Measurements from ENCODE around the gene PIGS.

Gene PIGS

GRCh38 chr17:28521311-28522085, 49.8 kb downstream of the PIGS start:
- no peaks in the 10 kb centered on the region for H3K36me3 Mint-ChIP-seq (ENCODE audit: low read depth)
- H3K4me3 Mint-ChIP-seq, result no peak overlapping the region
- no peak overlapping the region for H3K27ac Mint-ChIP-seq
- H3K4me1 Mint-ChIP-seq (ENCODE audit: low read depth), result no peaks in the 10 kb centered on the region
- H3K27me3 Mint-ChIP-seq, result no peaks in the 10 kb centered on the region
- H3K9me3 Mint-ChIP-seq, result no peaks in the 10 kb centered on the region

GRCh38 chr17:28520687-28521086, 50.6 kb downstream of the PIGS start:
- Mint-ChIP-seq H3K36me3 (ENCODE audit: low read depth) (no peaks in the 10 kb centered on the region), H3K27me3 (no peaks in the 10 kb centered on the region), H3K4me3 (no peak overlapping the region), H3K9me3 (no peaks in the 10 kb centered on the region), H3K4me1 (ENCODE audit: low read depth) (no peaks in the 10 kb centered on the region), H3K27ac (no peak overlapping the region)

- Mint-ChIP-seq H3K4me1 (ENCODE audit: low read depth) (no peaks in the 10 kb centered on the region), H3K36me3 (ENCODE audit: low read depth) (no peaks in the 10 kb centered on the region), H3K27me3 (no peaks in the 10 kb centered on the region), H3K9me3 (no peaks in the 10 kb centered on the region), H3K27ac (no peak overlapping the region), H3K4me3 (no peak overlapping the region)
These were observed 52.1 kb downstream of the PIGS start for GRCh38 chr17:28519236-28519635.

- Mint-ChIP-seq H3K4me3 (no peak overlapping the region), H3K27ac (no peak overlapping the region), H3K27me3 (no peaks in the 10 kb centered on the region), H3K9me3 (no peaks in the 10 kb centered on the region), H3K4me1 (ENCODE audit: low read depth) (no peaks in the 10 kb centered on the region), H3K36me3 (ENCODE audit: low read depth) (no peaks in the 10 kb centered on the region)
These were observed 52.7 kb downstream of the PIGS start for GRCh38 chr17:28518578-28518977.

GRCh38 chr17:28518132-28518531, 53.2 kb downstream of the PIGS start:
- Mint-ChIP-seq H3K4me1 (ENCODE audit: low read depth) (no peaks in the 10 kb centered on the region), H3K27me3 (no peaks in the 10 kb centered on the region), H3K9me3 (no peaks in the 10 kb centered on the region), H3K36me3 (ENCODE audit: low read depth) (no peaks in the 10 kb centered on the region), H3K27ac (no peak overlapping the region), H3K4me3 (no peak overlapping the region)

- H3K4me1 Mint-ChIP-seq (ENCODE audit: low read depth), result no peaks in the 10 kb centered on the region
- no peaks in the 10 kb centered on the region for H3K9me3 Mint-ChIP-seq
- H3K27me3 Mint-ChIP-seq, result no peaks in the 10 kb centered on the region
- no peak overlapping the region for H3K27ac Mint-ChIP-seq
- no peak overlapping the region for H3K4me3 Mint-ChIP-seq
- no peaks in the 10 kb centered on the region for H3K36me3 Mint-ChIP-seq (ENCODE audit: low read depth)
These were observed 55.8 kb downstream of the PIGS start for GRCh38 chr17:28515518-28515917.

- Mint-ChIP-seq H3K36me3 (ENCODE audit: low read depth) (no peaks in the 10 kb centered on the region), H3K27ac (no peak overlapping the region), H3K27me3 (peaks cover 5% of the 10 kb centered on the region), H3K4me1 (ENCODE audit: low read depth) (no peaks in the 10 kb centered on the region), H3K4me3 (no peak overlapping the region), H3K9me3 (no peaks in the 10 kb centered on the region)
These were observed 56.7 kb downstream of the PIGS start for GRCh38 chr17:28514561-28515002.

GRCh38 chr17:28513476-28513875, 57.8 kb downstream of the PIGS start:
- no peak overlapping the region for H3K4me3 Mint-ChIP-seq
- H3K9me3 Mint-ChIP-seq, result no peaks in the 10 kb centered on the region
- H3K27ac Mint-ChIP-seq, result no peak overlapping the region

GRCh38 chr17:28511858-28512461, 59.4 kb downstream of the PIGS start:
- no peaks in the 10 kb centered on the region for H3K36me3 Mint-ChIP-seq (ENCODE audit: low read depth)

More at GRCh38 chr17:28513476-28513875, 57.8 kb downstream of the PIGS start:
- Mint-ChIP-seq H3K36me3 (ENCODE audit: low read depth) (no peaks in the 10 kb centered on the region), H3K4me1 (ENCODE audit: low read depth) (no peaks in the 10 kb centered on the region), H3K27me3 (peaks cover 8% of the 10 kb centered on the region)

GRCh38 chr17:28509789-28510188, 61.5 kb downstream of the PIGS start:
- Mint-ChIP-seq H3K27me3 (peaks cover 14% of the 10 kb centered on the region), H3K4me3 (no peak overlapping the region), H3K27ac (no peak overlapping the region), H3K36me3 (ENCODE audit: low read depth) (no peaks in the 10 kb centered on the region), H3K4me1 (ENCODE audit: low read depth) (no peaks in the 10 kb centered on the region), H3K9me3 (no peaks in the 10 kb centered on the region)

More at GRCh38 chr17:28511858-28512461, 59.4 kb downstream of the PIGS start:
- no peaks in the 10 kb centered on the region for H3K9me3 Mint-ChIP-seq
- H3K4me1 Mint-ChIP-seq (ENCODE audit: low read depth), result no peaks in the 10 kb centered on the region
- no peak overlapping the region for H3K27ac Mint-ChIP-seq
- H3K27me3 Mint-ChIP-seq, result peaks cover 11% of the 10 kb centered on the region
- H3K4me3 Mint-ChIP-seq, result no peak overlapping the region

GRCh38 chr17:28508211-28508724, 63.1 kb downstream of the PIGS start:
- Mint-ChIP-seq H3K27me3 (peaks cover 14% of the 10 kb centered on the region), H3K27ac (no peak overlapping the region), H3K4me1 (ENCODE audit: low read depth) (no peaks in the 10 kb centered on the region), H3K9me3 (no peaks in the 10 kb centered on the region), H3K36me3 (ENCODE audit: low read depth) (no peaks in the 10 kb centered on the region), H3K4me3 (no peak overlapping the region)

GRCh38 chr17:28507567-28508203, 63.6 kb downstream of the PIGS start:
- Mint-ChIP-seq H3K4me1 (ENCODE audit: low read depth) (no peaks in the 10 kb centered on the region), H3K9me3 (no peaks in the 10 kb centered on the region), H3K36me3 (ENCODE audit: low read depth) (no peaks in the 10 kb centered on the region), H3K27ac (no peak overlapping the region), H3K27me3 (peaks cover 14% of the 10 kb centered on the region), H3K4me3 (no peak overlapping the region)

GRCh38 chr17:28506763-28507487, 64.4 kb downstream of the PIGS start:
- no peaks in the 10 kb centered on the region for H3K9me3 Mint-ChIP-seq
- no peak overlapping the region for H3K4me3 Mint-ChIP-seq
- H3K27ac Mint-ChIP-seq, result no peak overlapping the region
- H3K36me3 Mint-ChIP-seq (ENCODE audit: low read depth), result no peaks in the 10 kb centered on the region
- peaks cover 14% of the 10 kb centered on the region for H3K27me3 Mint-ChIP-seq
- no peaks in the 10 kb centered on the region for H3K4me1 Mint-ChIP-seq (ENCODE audit: low read depth)

GRCh38 chr17:28505986-28506665, 65.2 kb downstream of the PIGS start, which contains the start of gene FOXN1:
Gene FOXN1 (plus strand): TSS chr17:28506348. CDS start chr17:28523970, 17,622 bp downstream.
- Mint-ChIP-seq H3K27me3 (peaks cover 14% of the 10 kb centered on the region), H3K36me3 (ENCODE audit: low read depth) (no peaks in the 10 kb centered on the region), H3K4me3 (no peak within 1 kb of the TSS), H3K9me3 (no peaks in the 10 kb centered on the region), H3K4me1 (ENCODE audit: low read depth) (no peaks in the 10 kb centered on the region), H3K27ac (no peak within 1 kb of the TSS)

All from stimulated activated naive CD8-positive, alpha-beta T cell treated with anti-CD3 and anti-CD28 coated beads, Interleukin-15, Interleukin-2, amounts not matched to agents 100 ng/mL and 50 ng/mL, for 24 hours (primary cell).